Epithelial cell of prostate (primary cell): ENCODE results near the gene UNC5A.

Experiments
- DNase-seq: peaks from one replicate; pipeline ENCODE4 v3.0.0-alpha.2; 2011; ENCODE audit warnings: low read depth, low spot score
- H3K27ac ChIP-seq: fragments of 450-650 bp; 2 replicates; pipeline ENCODE4 v1.5.1; 2017; ENCODE audit warnings: mild to moderate bottlenecking

UNC5A gene

DNA sequence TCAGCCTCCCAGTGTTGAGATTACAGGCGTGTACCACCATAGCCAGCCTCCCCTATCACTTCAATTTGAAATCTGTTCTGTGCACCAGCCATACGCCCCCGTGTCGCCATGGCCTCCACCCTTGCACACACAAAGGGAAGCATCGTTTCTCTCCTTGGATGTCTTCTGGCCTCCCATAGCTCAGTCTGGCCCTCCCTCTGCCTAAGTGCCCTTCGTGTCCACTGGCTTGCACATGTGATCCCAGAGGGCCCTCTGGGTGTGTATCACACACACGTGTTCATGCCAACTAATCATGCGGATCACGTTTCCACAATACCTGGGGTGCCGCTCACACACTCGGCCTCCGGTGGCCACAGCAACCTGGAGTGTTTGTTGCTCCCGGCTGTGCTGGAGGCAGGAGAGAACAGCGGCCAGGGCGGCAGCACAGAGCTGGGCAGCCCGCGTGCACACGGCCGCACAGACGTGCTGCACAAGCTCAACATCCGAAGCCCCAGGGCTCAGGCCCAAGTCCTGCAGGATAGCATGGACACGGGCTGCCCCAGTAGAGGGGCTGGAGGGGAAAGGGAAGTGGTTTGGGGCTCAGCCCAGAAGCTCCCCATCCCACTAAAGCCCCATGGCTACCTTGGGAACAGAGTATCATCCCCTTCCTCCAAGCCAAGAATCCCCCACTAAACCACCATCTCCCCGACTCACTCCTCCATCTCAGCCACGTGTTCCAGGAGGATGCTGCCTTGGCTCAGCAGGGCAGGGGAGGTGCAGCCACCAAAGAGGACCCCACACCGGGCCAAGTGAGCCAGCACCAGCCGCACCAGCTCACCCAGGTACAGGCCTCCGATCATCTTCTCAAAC lies 77.9 kb downstream of the UNC5A start:
- DNase-seq = no peak
- no peak overlapping the region for H3K27ac ChIP-seq

DNA sequence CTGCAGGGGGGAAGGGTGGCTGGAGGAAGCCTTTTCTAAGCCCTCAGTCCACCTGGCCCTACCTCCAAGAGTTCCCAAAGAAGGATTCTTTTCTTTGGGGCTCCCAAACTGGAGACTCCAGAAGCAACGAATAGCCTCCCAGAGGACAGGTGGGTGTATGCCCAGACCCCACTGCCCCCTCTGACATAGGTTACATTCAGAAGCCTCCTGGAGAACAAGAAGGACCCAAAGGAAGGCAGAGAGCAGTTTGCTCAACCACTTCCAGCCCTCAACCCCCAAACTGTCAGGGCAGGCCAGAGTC lies 78.5 kb downstream of the UNC5A start:
- no peak overlapping the region for H3K27ac ChIP-seq
- no peak for DNase-seq

DNA sequence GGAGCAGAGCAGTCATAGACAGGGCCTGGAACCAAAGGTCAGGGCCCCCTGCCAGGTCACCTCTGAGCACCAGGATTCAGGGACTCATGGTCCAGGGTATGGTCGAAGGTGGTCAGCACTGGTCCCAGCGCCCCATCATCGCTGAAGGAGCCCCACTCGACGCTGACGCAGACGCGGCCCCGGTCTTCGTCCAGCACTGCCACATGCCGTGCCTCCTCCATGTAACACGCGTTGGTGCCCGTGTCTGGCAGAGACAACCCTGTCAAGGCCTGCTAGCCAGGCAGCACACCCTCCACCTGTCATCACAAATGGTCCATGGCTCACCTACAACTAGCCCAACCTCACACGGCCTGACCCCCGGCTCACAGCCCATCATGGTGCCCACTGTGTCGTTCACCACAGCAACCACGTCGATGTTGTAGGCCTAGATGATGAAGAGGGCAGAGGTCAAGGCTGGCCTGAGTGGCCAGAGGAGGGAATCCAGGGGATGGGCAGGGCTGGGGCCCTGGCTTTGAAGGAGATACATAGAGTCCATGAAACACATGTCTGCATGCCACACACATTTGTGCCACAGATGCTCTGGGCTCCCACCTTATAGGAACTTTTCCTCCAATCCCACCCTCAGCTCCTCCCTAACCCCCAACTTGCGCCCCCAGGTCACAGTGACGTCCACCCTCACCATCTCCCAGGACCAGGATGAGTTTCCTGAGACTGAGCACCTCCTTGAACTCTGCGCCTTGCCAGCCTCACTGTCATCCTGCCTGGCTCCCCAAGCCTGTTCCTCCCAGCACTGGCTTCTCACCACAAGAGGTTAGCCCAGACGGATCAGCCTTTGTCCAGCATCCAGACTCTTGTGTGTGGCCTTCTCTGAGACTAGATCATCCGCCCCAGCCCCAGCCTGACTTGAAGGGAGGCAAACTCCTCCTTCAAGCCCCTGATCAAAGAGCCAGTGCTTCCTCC lies 79.2 kb downstream of the UNC5A start:
- no peak for DNase-seq
- H3K27ac ChIP-seq = no peak overlapping the region

DNA sequence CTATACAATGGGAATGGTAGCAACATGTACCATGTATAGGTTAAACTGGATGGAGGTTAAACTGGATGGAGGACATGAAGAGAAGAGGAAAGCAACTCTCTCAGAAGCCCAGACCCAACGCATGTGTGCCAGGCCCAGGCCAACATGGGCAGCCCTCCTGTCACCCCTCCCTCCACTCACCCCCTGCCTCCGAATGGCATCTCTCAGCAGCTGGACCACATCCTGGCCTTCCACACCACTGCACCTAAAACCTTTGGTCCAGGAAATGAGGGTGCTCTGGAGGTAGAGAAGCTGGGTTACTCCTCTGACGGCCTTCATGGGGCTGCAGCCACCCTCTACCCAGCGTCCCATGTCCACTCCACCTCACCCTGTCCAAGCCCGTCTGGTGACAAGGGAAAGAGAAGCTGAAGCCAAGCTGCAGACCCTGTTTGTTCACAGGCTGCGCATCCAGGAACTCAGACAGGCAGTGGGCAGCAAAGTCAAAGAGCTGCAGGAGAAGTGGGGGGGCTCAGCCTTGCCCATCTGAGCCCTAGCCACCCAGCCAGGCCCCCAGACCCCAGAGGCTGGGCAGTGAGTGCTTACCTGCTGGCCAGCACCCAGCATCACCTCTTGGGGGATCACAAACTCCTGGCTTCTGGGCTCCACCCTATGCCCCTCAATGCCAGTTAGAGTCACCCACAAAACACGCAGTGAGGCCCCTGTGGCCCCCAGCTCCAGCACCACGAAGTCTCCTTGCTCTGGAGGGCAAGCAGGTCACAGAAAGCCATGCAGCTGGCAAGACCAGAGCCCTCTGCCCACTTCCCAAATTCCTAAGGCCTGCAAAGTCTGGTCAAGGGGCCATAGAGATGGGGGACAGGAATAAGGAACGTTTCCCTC lies 80.3 kb downstream of the UNC5A start:
- no peak for DNase-seq
- H3K27ac ChIP-seq = no peak overlapping the region

DNA sequence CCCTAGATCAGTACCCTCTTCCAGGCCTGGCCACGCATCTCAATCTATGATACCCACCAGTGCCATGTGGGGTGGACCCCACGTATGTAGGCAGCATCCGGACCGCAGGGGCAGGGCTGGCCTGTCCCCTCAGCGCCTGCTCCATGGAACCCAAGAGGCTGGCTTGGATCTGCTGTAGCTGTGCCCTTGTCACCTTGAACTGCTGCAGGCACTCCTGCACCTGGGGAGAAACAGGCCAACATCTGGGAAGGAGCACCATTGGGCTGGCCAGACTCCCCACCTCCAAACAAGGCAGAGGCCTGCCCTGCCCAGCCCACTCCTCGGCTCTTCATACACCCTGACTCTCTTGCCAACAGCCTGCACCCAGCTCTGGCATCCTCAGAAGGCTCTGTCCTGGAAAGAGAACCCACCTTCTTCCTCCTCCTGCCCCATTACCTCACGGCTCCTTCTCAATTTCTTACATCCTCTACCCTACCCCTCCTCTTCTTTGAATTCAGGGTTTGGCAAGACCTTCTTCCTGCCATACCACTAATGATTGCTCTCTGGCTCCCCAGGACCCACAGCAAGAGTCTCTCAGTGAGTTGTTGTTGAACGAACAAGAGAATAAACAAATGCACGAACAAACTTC lies 81.1 kb downstream of the UNC5A start:
- no peak for DNase-seq
- no peak overlapping the region for H3K27ac ChIP-seq

DNA sequence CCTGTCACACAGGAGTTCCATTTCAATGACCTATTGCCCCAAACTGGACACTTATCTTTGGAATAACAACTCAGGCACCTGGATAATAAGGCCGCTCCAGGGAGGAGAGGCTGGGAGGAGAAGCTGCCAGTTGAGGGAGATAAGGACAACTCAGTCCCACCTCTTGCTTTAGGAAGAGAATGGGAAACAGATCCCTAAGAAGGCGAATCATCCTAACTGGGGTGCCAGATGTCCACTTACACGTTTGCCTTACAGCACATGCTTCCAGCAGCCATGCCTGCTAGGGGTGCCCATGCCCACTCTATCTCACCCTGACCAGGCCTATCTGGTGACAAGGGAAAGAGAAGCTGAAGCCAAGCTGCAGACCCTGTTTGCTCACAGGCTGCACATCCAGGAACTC lies 82.3 kb downstream of the UNC5A start:
- no peak for DNase-seq
- no peak overlapping the region for H3K27ac ChIP-seq

DNA sequence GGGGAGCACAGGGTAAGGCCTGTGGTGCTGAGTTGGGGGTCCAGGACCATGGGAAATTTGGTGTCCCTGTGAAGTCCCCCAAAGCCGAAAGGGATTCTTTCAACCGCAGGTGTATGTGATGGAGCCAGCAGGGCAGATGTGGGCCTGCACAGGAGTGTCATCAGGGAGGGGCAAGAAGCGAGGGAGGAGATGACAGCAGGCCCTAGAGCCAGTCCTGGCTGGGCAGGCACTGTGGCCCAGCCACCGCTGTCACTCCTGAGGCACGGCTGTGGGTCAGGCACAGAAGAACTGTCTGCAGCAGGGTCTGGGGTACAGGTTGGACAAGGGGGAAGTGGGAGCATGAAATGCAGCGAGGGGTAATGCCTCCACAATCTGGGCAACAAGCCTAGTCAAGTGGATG lies 83.9 kb downstream of the UNC5A start:
- DNase-seq = no peak

DNA sequence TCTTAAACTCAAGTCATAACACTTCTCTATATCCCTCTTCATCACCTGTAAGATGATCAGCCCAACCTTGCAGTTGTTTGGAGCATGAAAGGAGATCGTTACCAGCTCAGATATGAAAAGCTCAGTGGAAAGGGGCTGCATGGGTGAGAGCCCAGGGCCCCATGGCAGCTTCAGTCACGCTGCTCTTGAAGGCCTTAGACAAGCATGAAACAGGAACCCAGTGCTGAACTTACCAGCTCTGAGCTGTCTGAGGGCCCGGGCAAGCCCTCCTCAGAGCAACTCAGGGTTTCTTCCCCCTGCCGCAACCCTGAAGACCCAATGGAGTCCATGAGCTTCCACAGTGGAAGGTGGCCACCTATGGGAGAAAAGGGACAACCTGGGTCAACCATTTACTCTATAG lies 85.5 kb downstream of the UNC5A start:
- no peak overlapping the region for H3K27ac ChIP-seq
- no peak for DNase-seq

More for the DNA sequence above, 83.9 kb downstream of the UNC5A start:
- H3K27ac ChIP-seq = no peak overlapping the region

DNA sequence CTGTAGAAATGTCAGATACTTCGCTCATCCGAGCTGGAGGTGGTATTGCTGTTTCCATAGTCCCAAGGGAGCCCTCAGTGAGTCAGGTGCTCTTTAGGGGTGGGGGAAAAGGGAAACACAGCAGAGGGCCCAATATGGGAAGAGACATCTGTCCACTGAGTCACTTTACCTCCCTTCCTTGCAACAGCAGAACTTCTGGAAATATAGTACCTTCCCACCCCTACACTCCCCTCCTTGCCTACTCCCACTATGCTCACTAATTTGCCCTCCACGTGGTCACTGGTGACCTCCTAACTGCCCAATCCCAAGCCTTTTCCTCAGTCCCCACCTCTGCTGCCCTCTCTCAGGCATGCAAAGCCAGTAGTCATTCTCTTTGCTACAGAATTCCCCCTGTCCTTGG lies 86.9 kb downstream of the UNC5A start:
- H3K27ac ChIP-seq = no peak overlapping the region
- DNase-seq = no peak

DNA sequence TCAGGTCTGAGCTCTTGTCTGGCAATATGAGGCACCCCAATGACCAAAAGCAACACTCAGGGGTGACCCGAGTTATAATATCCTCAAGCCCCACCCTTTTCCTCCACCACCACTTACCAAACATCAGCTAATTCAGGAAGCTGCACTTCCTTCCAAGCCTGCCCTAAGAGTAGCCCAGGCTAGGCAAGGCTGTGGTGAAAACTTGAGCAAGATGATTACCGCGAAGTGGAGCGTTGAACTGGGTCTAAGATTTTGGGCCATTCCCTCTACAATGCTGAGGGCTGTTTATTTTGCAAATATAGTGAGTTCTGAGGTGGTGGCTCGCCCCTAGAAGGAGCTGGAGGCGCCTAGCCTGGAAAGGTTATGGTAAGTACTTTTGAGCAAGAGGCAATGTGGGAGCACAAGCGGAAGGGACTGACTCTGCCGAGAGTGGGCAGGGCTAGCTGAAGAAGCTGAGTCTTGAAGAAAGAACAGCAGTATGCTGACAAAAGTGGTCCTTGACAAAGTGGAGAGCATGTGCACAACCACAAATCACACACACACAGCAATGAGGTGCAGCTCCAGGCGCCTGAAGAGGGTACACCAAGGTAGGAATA lies 89.0 kb downstream of the UNC5A start, which contains the start of gene HK3:
Gene HK3, minus strand, starts transcription at position 51 of the 596 bp plus-strand sequence. CDS start 3,187 bp downstream, outside the sequence.
- no peak for DNase-seq
- no peak within 1 kb of the TSS for H3K27ac ChIP-seq

DNA sequence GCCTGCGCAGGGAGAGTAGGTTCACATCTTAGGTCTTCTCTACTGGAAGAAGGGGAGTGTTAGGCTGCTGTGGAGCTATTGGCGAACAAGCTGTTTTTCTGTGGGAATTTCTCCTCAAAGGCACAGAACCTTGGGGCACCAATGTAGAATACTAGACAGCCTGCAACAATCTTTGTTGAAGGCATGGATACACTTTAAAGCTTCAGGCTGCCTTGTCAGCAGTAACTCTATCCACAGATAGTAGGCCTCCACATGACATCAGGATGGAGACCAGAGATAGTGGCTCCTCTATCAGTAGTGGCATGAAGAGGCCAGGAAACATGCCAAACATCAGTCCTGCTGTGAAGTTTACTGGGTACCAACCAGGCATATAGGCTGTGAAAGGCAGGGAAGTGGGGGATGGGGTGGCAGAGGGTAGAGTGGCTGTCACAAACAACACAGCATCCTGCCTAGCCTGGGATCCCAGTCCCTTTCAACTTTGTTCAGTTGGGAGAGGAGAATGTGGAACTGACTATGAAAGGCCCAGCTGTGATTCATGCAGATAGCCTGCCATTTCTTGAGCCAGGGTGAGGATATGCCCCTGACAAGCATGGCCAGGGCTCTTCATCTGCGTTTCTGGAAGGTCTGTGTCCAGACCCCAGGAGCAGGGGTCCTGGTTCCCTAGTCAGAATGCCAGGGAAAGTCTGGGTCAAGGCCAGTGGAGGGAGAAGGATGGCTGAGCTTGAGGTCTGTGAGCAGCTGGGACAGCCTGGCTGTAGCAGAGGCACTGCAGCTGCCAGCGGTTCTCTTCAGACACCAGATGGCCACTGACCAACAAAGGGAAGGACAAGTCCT lies 89.8 kb downstream of the UNC5A start:
- DNase-seq = no peak
- H3K27ac ChIP-seq = no peak overlapping the region

DNA sequence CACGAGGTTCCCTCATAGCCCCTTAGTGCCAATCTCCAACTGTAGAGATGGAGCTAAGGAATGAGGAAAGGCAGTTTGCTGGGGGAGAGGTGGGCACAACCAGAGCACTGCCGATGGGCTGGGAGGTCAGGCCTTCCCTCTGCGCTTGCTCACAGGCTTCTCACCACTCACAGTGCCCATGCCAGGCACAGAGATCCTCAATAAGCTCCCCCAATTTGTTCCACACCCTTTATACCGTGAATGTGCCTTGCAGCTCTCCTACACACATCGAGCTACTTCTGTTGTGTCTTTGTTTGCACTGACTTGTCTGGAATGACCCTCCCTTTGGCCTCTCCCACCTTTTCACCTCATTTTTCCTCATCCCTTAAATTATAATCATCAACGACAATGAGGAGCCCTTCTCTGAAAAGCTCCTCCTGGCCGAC lies 90.4 kb downstream of the UNC5A start:
- H3K27ac ChIP-seq = no peak overlapping the region
- DNase-seq = no peak

DNA sequence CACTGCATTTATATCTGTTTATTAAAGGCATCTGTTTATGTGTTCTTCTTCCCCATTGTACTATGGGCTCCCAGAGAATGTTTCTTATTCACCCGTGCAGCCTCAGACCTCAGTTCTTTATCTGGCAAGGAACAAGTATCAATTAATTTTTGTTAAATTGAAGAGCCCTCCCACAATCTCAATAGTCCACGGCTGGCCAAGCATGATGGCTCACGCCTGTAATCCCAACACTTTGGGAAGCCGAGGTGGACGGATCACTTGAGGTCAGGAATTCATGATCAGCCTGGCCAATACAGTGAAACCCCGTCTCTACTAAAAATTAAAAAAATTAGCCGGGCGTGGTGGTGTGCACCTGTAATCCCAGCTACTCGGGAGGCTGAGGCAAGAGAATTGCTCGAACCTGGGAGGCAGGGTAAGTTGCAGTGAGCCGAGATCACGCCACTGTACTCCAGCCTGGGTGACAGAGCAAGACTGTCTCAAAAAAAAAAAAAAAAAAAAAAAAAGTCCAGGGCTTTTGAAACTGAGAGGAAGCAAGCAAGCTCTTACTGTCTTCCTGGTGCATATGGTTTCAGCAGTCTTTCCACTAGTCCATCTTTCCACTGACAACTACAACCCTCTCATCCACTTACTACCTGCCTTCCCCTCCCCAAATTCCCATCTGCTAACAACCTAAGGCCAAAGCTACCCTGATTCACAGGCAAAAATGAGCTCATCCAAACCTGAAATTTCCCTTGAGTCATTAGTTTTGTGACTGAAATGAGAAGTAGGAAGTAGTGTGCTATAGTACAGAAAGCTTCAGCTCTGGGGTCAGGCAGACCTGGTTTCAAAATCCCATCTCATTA lies 91.1 kb downstream of the UNC5A start:
- DNase-seq = no peak
- no peak overlapping the region for H3K27ac ChIP-seq

DNA sequence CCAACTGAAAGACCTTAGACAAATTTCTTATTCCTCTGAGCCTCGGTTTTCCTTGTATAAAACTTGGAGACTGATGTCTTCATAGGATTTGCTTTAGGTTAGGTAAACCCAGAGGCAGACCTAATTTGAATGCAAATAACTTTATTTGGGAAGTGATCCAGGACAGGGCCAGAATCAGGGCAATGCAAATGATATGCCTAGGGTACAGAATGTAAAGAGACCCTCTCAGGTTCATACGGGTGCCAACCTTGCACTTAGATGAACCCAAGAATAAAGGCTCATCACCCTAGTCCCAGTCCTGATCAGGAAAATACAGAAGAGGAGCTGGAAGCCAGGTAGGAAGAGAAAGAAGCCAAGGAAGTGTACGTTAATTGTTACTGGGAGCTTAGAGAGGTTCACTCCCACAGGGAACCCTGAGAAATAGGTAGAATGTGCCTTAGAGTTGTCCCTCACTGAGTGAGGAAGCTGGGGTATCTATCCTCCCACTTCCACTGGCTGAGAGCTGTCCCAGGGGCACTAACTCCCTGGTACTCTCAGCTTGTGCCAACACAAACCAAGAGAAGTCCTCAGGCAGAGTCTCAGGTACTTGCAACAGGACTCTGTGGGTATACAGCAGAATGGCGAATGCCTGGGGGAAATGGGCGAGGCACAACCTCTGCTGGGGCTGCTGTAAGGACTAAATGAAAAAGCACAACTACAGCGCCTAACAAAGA lies 91.9 kb downstream of the UNC5A start:
- DNase-seq = no peak
- H3K27ac ChIP-seq = no peak overlapping the region

DNA sequence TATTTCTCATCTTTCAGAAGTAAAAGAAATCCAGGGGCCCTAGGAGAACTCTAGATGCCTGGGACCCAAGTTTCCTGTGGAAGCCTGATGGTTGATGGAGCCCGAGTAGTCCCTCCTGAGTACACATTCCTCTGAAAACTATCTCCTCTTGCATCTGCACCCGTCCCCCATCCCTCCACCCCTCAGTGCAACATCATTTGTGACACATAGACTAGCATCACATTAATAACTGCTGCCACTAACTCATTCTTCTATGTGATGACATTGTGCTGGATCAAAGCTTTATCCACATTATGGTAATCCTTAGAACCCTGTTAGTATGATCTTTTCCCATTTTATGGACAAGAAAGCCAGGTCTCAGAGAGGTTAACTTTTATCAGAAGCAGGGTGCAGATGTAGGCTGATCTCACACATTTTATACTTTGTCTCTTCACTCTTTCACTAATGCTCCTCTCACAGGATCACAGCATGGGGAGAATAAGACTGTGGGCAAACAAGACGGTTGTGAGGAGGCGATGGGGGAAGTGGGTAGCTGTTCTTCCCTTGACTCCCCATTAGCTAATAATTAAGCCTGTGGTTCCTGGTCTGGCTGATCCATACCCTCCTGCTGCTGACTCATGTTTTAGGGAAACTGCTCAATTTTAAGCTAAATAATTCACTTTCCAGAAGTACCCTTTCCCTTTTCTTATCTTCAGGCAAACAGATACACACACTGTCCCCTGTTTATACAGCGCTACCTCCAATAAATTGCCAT lies 92.7 kb downstream of the UNC5A start:
- no peak for DNase-seq
- no peak overlapping the region for H3K27ac ChIP-seq

DNA sequence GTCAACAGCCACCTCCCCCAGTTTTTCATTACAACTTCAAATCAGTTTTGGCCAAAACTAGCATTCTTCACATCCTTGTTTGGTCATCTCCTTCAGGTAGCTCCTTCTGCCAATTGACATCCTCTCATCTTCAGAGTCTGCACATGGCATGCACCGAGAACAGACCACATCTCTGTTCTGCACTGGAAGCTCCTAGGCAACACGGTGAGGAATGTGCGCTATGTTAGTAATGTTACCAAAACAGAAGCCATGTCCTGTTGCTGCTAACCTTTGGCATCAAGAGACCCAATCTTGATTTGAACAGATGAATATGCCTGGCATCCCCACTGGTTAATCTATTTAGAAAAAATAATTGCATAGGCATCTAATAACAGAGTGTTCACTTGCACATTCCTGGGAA lies 93.9 kb downstream of the UNC5A start:
- no peak for DNase-seq
- no peak overlapping the region for H3K27ac ChIP-seq
